GM21737 (cell line): ENCODE results near the gene SIAH3.
"Not testable (repeated sequence)": the region's sequence is repeated elsewhere in the genome, so short reads cannot be mapped to it uniquely, and the experiment has no call there.

Experiments used
- ATAC-seq: cut with Tn5 transposase; IDR thresholded peaks from one replicate; pipeline ENCODE4 v1.9.1; 2021; ENCODE audit warnings: mild to moderate bottlenecking, moderate library complexity; ENCODE audit not compliant: unreplicated experiment

SIAH3 gene

GRCh38 chr13:45784755-45785675, 66.5 kb downstream of the SIAH3 start:
- ATAC-seq = no peak

- ATAC-seq = no peak
Observed at GRCh38 chr13:45783346-45784043, 68.1 kb downstream of the SIAH3 start.

GRCh38 chr13:45782327-45783045, 69.1 kb downstream of the SIAH3 start:
- no peak for ATAC-seq

GRCh38 chr13:45781553-45782326, 69.8 kb downstream of the SIAH3 start:
- no peak for ATAC-seq

GRCh38 chr13:45779901-45780300, 71.7 kb downstream of the SIAH3 start:
- no peak for ATAC-seq

- no peak for ATAC-seq
Observed at GRCh38 chr13:45778882-45779281, 72.7 kb downstream of the SIAH3 start.

- ATAC-seq = no peak
Observed at GRCh38 chr13:45776748-45777147, 74.8 kb downstream of the SIAH3 start.

- no peak for ATAC-seq
Observed at GRCh38 chr13:45775401-45775963, 76.1 kb downstream of the SIAH3 start.

GRCh38 chr13:45773944-45774343, 77.6 kb downstream of the SIAH3 start:
- no peak for ATAC-seq

GRCh38 chr13:45773236-45773635, 78.3 kb downstream of the SIAH3 start:
- no peak for ATAC-seq

- ATAC-seq = no peak
Observed at GRCh38 chr13:45770886-45771285, 80.7 kb downstream of the SIAH3 start.

GRCh38 chr13:45768656-45769479, 82.7 kb downstream of the SIAH3 start:
- no peak for ATAC-seq

- ATAC-seq = no peak
Observed at GRCh38 chr13:45765464-45765863, 86.1 kb downstream of the SIAH3 start.

GRCh38 chr13:45763419-45763818, 88.1 kb downstream of the SIAH3 start:
- no peak for ATAC-seq

- not testable (repeated sequence) for ATAC-seq
Observed at GRCh38 chr13:45757589-45757988, 94.0 kb downstream of the SIAH3 start.

- ATAC-seq = not testable (repeated sequence)
Observed at GRCh38 chr13:45756498-45756897, 95.1 kb downstream of the SIAH3 start.

GRCh38 chr13:45752510-45752909, 99.0 kb downstream of the SIAH3 start:
- no peak for ATAC-seq

GRCh38 chr13:45751885-45752284, 99.7 kb downstream of the SIAH3 start:
- no peak for ATAC-seq

- ATAC-seq = no peak
Observed at GRCh38 chr13:45750566-45750965, 101.0 kb downstream of the SIAH3 start.
